Measurements from ENCODE around the gene TK2. TPM values are rescaled to one million over a fixed set of nuclear protein-coding genes. Genes with fewer than 3 reads are reported as not detected.

The TK2 gene
- total RNA-seq, 1 donor from 2014 or later = 11.5 TPM

GRCh38 chr16:66487580-66488275 is 62.2 kb downstream of the TK2 start:
- Histone ChIP-seq H3K27ac (ENCODE audit: low read depth, low read length) (no peak overlapping the region), H3K9me3 (ENCODE audit: control insufficient read depth in 3 of 3, low read length in 3 of 3) (no peaks in the 10 kb centered on the region), H3K4me3 (ENCODE audit: low read length in 3 of 3) (no peak overlapping the region), H3K27me3 (ENCODE audit: control insufficient read depth in 3 of 3, insufficient read depth in 3 of 3, low read length in 3 of 3) (no peaks in the 10 kb centered on the region), H3K4me1 (ENCODE audit: control insufficient read depth in 3 of 3, insufficient read depth in 3 of 3, low read length in 3 of 3) (peaks cover 11 to 15% (median 11%) of the 10 kb centered on the region in 3 donors), H3K36me3 (ENCODE audit: control insufficient read depth in 3 of 3, insufficient read depth in 3 of 3, low read length in 3 of 3) (no peaks in the 10 kb centered on the region), H3K9ac (ENCODE audit: low read depth in 1 of 3, low read length in 3 of 3) (peak overlapping the region in 1 of 3 donors; percentile 40)

- no peak overlapping the region for H3K27ac ChIP-seq (ENCODE audit: low read depth, low read length)
- H3K4me1 ChIP-seq (ENCODE audit: control insufficient read depth in 3 of 3, insufficient read depth in 3 of 3, low read length in 3 of 3) = peaks cover 11 to 15% (median 11%) of the 10 kb centered on the region in 3 donors
- H3K9me3 ChIP-seq (ENCODE audit: control insufficient read depth in 3 of 3, low read length in 3 of 3) = no peaks in the 10 kb centered on the region
- no peaks in the 10 kb centered on the region for H3K36me3 ChIP-seq (ENCODE audit: control insufficient read depth in 3 of 3, insufficient read depth in 3 of 3, low read length in 3 of 3)
- H3K27me3 ChIP-seq (ENCODE audit: control insufficient read depth in 3 of 3, insufficient read depth in 3 of 3, low read length in 3 of 3) = no peaks in the 10 kb centered on the region
- H3K9ac ChIP-seq (ENCODE audit: low read depth in 1 of 3, low read length in 3 of 3) = peak overlapping the region in 1 of 3 donors; percentile 40
- no peak overlapping the region for H3K4me3 ChIP-seq (ENCODE audit: low read length in 3 of 3)
Measured at GRCh38 chr16:66486773-66487579, 62.9 kb downstream of the TK2 start.

- Histone ChIP-seq H3K9me3 (ENCODE audit: control insufficient read depth in 3 of 3, low read length in 3 of 3) (no peaks in the 10 kb centered on the region), H3K4me1 (ENCODE audit: control insufficient read depth in 3 of 3, insufficient read depth in 3 of 3, low read length in 3 of 3) (peaks cover 11 to 15% (median 11%) of the 10 kb centered on the region in 3 donors), H3K9ac (ENCODE audit: low read depth in 1 of 3, low read length in 3 of 3) (no peak overlapping the region), H3K4me3 (ENCODE audit: low read length in 3 of 3) (no peak overlapping the region), H3K27ac (ENCODE audit: low read depth, low read length) (no peak overlapping the region), H3K36me3 (ENCODE audit: control insufficient read depth in 3 of 3, insufficient read depth in 3 of 3, low read length in 3 of 3) (no peaks in the 10 kb centered on the region), H3K27me3 (ENCODE audit: control insufficient read depth in 3 of 3, insufficient read depth in 3 of 3, low read length in 3 of 3) (no peaks in the 10 kb centered on the region)
Measured at GRCh38 chr16:66486199-66486772, 63.6 kb downstream of the TK2 start.

- no peaks in the 10 kb centered on the region for H3K27me3 ChIP-seq (ENCODE audit: control insufficient read depth in 3 of 3, insufficient read depth in 3 of 3, low read length in 3 of 3)
- H3K36me3 ChIP-seq (ENCODE audit: control insufficient read depth in 3 of 3, insufficient read depth in 3 of 3, low read length in 3 of 3) = no peaks in the 10 kb centered on the region
- H3K9ac ChIP-seq (ENCODE audit: low read depth in 1 of 3, low read length in 3 of 3) = no peak overlapping the region
- no peak overlapping the region for H3K27ac ChIP-seq (ENCODE audit: low read depth, low read length)
- H3K9me3 ChIP-seq (ENCODE audit: control insufficient read depth in 3 of 3, low read length in 3 of 3) = no peaks in the 10 kb centered on the region
- H3K4me3 ChIP-seq (ENCODE audit: low read length in 3 of 3) = no peak overlapping the region
- H3K4me1 ChIP-seq (ENCODE audit: control insufficient read depth in 3 of 3, insufficient read depth in 3 of 3, low read length in 3 of 3) = peaks cover 11 to 15% (median 11%) of the 10 kb centered on the region in 3 donors
Measured at GRCh38 chr16:66485376-66485775, 64.5 kb downstream of the TK2 start.

- no peaks in the 10 kb centered on the region for H3K27me3 ChIP-seq (ENCODE audit: control insufficient read depth in 3 of 3, insufficient read depth in 3 of 3, low read length in 3 of 3)
- no peaks in the 10 kb centered on the region for H3K36me3 ChIP-seq (ENCODE audit: control insufficient read depth in 3 of 3, insufficient read depth in 3 of 3, low read length in 3 of 3)
- no peak overlapping the region for H3K9ac ChIP-seq (ENCODE audit: low read depth in 1 of 3, low read length in 3 of 3)
- H3K27ac ChIP-seq (ENCODE audit: low read depth, low read length) = no peak overlapping the region
- H3K4me1 ChIP-seq (ENCODE audit: control insufficient read depth in 3 of 3, insufficient read depth in 3 of 3, low read length in 3 of 3) = peaks cover 11 to 15% (median 11%) of the 10 kb centered on the region in 3 donors
- H3K9me3 ChIP-seq (ENCODE audit: control insufficient read depth in 3 of 3, low read length in 3 of 3) = no peaks in the 10 kb centered on the region
- no peak overlapping the region for H3K4me3 ChIP-seq (ENCODE audit: low read length in 3 of 3)
Measured at GRCh38 chr16:66484453-66485213, 65.3 kb downstream of the TK2 start.

GRCh38 chr16:66483689-66484452 is 66.1 kb downstream of the TK2 start:
- Histone ChIP-seq H3K27me3 (ENCODE audit: control insufficient read depth in 3 of 3, insufficient read depth in 3 of 3, low read length in 3 of 3) (no peaks in the 10 kb centered on the region), H3K4me3 (ENCODE audit: low read length in 3 of 3) (no peak overlapping the region), H3K27ac (ENCODE audit: low read depth, low read length) (no peak overlapping the region), H3K9me3 (ENCODE audit: control insufficient read depth in 3 of 3, low read length in 3 of 3) (no peaks in the 10 kb centered on the region), H3K36me3 (ENCODE audit: control insufficient read depth in 3 of 3, insufficient read depth in 3 of 3, low read length in 3 of 3) (no peaks in the 10 kb centered on the region), H3K9ac (ENCODE audit: low read depth in 1 of 3, low read length in 3 of 3) (peak overlapping the region in 1 of 3 donors; percentile 8), H3K4me1 (ENCODE audit: control insufficient read depth in 3 of 3, insufficient read depth in 3 of 3, low read length in 3 of 3) (peaks cover 13 to 18% (median 14%) of the 10 kb centered on the region in 3 donors)

- no peak overlapping the region for H3K4me3 ChIP-seq (ENCODE audit: low read length in 3 of 3)
- no peaks in the 10 kb centered on the region for H3K9me3 ChIP-seq (ENCODE audit: control insufficient read depth in 3 of 3, low read length in 3 of 3)
- H3K27me3 ChIP-seq (ENCODE audit: control insufficient read depth in 3 of 3, insufficient read depth in 3 of 3, low read length in 3 of 3) = peaks cover 6 to 9% (median 9%) of the 10 kb centered on the region in 3 donors
- H3K36me3 ChIP-seq (ENCODE audit: control insufficient read depth in 3 of 3, insufficient read depth in 3 of 3, low read length in 3 of 3) = no peaks in the 10 kb centered on the region
- peaks cover 11 to 13% (median 12%) of the 10 kb centered on the region in 3 donors for H3K4me1 ChIP-seq (ENCODE audit: control insufficient read depth in 3 of 3, insufficient read depth in 3 of 3, low read length in 3 of 3)
- no peak overlapping the region for H3K27ac ChIP-seq (ENCODE audit: low read depth, low read length)
- H3K9ac ChIP-seq (ENCODE audit: low read depth in 1 of 3, low read length in 3 of 3) = no peak overlapping the region
Measured at GRCh38 chr16:66481943-66482390, 68.0 kb downstream of the TK2 start.

- Histone ChIP-seq H3K9me3 (ENCODE audit: control insufficient read depth in 3 of 3, low read length in 3 of 3) (no peaks in the 10 kb centered on the region), H3K4me3 (ENCODE audit: low read length in 3 of 3) (no peak overlapping the region)
Measured at GRCh38 chr16:66481081-66481942, 68.6 kb downstream of the TK2 start.

More at GRCh38 chr16:66481081-66481942, 68.6 kb downstream of the TK2 start:
- Histone ChIP-seq H3K36me3 (ENCODE audit: control insufficient read depth in 3 of 3, insufficient read depth in 3 of 3, low read length in 3 of 3) (no peaks in the 10 kb centered on the region), H3K27me3 (ENCODE audit: control insufficient read depth in 3 of 3, insufficient read depth in 3 of 3, low read length in 3 of 3) (peaks cover 11 to 16% (median 12%) of the 10 kb centered on the region in 3 donors), H3K4me1 (ENCODE audit: control insufficient read depth in 3 of 3, insufficient read depth in 3 of 3, low read length in 3 of 3) (peaks cover 6 to 7% (median 6%) of the 10 kb centered on the region in 3 donors), H3K9ac (ENCODE audit: low read depth in 1 of 3, low read length in 3 of 3) (no peak overlapping the region), H3K27ac (ENCODE audit: low read depth, low read length) (no peak overlapping the region)

Measured in skeletal muscle tissue (tissue), 4 donors.